ENCODE measurements around the gene PLPPR1.

PLPPR1 gene

DNA sequence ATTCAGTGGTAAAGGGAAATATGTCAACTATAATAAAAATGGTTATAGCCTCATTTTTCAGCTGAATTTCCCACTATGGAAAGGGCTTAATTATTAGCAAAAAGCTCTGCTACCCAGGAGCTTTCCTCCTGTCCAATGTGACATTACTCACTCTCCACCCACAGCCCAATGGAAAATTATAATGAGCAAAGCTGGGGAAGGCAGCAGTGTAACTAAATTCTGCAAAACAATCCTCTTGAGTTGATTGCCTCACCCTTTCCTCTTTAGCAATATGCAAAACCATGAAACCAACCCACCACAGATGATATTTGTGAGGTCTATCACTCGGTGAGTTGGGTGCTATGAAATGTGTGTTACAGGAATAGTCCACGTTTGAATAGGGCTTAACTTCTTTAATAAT is 14.0 kb upstream of the PLPPR1 start:
- TF ChIP-seq, protein P1, sequence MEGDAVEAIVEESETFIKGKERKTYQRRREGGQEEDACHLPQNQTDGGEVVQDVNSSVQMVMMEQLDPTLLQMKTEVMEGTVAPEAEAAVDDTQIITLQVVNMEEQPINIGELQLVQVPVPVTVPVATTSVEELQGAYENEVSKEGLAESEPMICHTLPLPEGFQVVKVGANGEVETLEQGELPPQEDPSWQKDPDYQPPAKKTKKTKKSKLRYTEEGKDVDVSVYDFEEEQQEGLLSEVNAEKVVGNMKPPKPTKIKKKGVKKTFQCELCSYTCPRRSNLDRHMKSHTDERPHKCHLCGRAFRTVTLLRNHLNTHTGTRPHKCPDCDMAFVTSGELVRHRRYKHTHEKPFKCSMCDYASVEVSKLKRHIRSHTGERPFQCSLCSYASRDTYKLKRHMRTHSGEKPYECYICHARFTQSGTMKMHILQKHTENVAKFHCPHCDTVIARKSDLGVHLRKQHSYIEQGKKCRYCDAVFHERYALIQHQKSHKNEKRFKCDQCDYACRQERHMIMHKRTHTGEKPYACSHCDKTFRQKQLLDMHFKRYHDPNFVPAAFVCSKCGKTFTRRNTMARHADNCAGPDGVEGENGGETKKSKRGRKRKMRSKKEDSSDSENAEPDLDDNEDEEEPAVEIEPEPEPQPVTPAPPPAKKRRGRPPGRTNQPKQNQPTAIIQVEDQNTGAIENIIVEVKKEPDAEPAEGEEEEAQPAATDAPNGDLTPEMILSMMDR (conservative IDR thresholded peaks at IDR 0.05; ENCODE audit: low read depth, low read length): no peak
- no peak overlapping the region for H3K4me3 ChIP-seq (ENCODE audit: low read depth, low read length)
- no peak for DNase-seq (ENCODE audit: low read depth)

DNA sequence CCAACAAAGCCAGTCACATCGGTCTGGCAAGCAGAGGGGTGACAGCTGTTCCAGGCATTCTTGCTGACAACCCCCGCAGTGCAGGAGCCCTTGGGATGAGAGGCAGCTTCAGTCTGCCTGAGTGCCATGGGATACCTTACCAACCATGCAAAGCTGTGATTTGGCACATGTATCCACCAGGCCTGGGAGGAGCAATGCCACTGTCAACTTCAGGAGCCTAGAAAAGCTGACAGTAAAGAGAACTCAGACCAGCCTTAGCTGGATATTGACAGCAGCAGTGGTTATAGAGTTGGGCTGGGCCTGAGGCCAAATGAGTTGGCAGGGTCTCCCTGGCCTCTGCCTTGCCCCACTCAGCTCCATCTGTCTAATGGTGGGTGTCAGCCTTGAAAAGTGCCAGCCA is 10.1 kb upstream of the PLPPR1 start:
- H3K4me3 ChIP-seq (ENCODE audit: low read depth, low read length): no peak overlapping the region
- TF ChIP-seq, protein P1 (conservative IDR thresholded peaks at IDR 0.05; ENCODE audit: low read depth, low read length): no peak
- no peak for DNase-seq (ENCODE audit: low read depth)

DNA sequence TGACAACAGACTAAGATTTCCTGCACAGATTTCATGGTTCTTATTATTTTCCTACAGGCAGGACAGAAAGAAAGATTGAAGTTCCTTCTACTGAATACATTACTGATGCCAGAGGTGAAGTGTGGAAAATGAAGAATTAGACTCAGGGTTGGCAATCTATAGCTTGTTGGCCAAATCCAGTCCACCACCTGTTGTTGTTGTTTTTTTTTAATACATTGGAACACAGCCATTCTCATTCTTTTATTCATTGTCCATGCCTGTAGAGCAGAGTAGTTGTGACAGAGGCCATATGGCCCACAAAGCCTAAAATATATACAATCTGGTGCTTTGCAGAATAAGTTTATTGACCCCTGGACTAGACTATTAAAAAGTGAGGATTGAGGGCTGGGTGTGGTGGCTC is 5.8 kb upstream of the PLPPR1 start:
- TF ChIP-seq, protein P1 (conservative IDR thresholded peaks at IDR 0.05; ENCODE audit: low read depth, low read length): no peak
- DNase-seq (ENCODE audit: low read depth): no peak

DNA sequence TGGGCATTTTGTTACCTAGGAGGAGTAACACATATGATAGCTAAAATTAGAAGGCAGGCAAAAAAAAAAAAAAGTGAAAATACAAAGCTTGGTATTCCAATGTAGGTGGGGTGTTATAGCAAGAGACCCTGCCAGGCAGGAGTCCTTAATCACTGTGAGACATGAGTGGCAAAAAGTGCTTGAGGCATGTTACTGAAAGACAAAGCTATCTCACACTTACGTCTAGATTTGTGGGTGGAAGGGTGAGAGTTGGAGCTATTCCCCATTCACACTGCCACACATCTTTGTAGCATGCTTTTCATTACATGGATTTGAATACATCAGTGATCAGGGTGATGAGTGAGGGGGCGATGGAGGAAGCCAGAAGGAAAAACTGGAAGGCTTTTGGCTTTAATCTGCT is 2.6 kb upstream of the PLPPR1 start:
- TF ChIP-seq, protein P1 (conservative IDR thresholded peaks at IDR 0.05; ENCODE audit: low read depth, low read length): no peak
- no peak for DNase-seq (ENCODE audit: low read depth)
- no peak overlapping the region for H3K4me3 ChIP-seq (ENCODE audit: low read depth, low read length)

More for the DNA sequence above, 5.8 kb upstream of the PLPPR1 start:
- H3K4me3 ChIP-seq (ENCODE audit: low read depth, low read length): no peak overlapping the region

DNA sequence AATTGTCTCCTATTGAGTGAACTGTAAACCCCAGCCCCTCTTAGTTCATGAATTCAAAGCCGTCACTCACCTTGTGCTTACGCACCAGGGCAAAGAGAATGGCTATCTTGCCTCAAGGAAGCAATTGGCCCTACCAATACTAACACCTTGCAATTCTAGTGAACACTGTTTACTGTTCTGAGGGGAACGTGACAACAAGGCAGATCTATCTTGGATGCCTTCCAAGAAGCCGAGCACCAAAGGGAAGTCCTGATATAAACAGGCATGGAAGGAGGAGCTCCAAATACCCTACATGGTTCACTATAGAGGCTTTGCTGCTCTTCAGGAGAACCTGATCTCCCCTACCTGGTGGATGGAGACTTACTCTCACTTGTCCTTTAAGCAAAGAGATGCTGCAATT is 1.7 kb upstream of the PLPPR1 start:
- H3K4me3 ChIP-seq (ENCODE audit: low read depth, low read length): no peak overlapping the region
- TF ChIP-seq, protein P1 (conservative IDR thresholded peaks at IDR 0.05; ENCODE audit: low read depth, low read length): no peak
- no peak for DNase-seq (ENCODE audit: low read depth)

DNA sequence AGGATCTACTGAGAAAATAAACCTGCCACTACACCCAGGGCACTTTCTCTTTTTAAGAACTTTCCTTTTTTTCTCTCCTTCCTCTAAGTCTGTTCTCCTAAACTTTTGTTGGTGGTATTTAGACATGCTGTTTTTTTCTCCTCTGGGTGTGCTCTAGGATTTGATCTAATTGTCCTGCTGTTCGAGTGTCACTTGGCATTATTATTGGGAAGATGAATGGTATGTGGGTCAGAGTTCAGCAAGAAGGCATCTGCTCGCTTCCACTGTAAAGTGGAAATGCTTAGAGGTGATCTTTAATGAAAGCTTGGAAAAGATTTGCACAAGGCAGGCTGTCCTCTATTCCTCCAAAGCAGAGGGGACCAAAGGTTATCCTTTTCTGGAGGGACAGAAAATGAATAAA is 1.3 kb upstream of the PLPPR1 start:
- H3K4me3 ChIP-seq (ENCODE audit: low read depth, low read length): no peak overlapping the region
- no peak for DNase-seq (ENCODE audit: low read depth)
- TF ChIP-seq, protein P1 (conservative IDR thresholded peaks at IDR 0.05; ENCODE audit: low read depth, low read length): no peak

DNA sequence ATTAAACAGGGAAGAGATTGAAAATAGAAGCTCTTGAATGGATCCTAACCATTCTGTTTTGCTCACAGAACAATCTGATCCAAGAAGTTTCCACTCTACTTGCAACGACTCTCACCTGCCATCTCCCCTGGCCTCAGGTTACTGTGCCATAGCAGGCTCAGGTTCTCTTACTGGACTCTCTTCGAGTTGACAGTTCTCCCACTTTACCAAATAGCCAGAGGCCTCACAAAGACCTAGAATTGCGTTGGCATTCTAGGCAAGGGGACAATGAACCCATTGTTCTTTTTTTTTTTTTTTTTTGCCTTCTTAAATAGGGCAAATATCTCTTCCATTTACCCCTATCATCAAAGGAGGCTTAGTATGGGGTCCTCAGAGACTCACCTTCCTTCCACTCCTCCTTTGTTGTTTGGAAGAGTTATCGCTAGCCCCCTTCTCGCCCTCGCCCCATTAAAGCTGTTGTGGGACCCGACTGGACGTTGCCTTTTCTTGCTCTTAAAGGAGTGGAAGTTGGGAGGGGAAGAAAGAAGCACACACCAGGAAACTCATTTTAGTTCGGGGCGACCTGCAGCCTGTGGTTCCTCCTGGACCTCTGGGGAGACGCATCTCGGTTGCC is 688 bp upstream of the PLPPR1 start:
- TF ChIP-seq, protein P1 (conservative IDR thresholded peaks at IDR 0.05; ENCODE audit: low read depth, low read length): no peak
- DNase-seq (ENCODE audit: low read depth): no peak
- H3K4me3 ChIP-seq (ENCODE audit: low read depth, low read length): peak overlapping the region; percentile 56
